ENCODE measurements around the gene SPATA32.

SPATA32 gene

DNA sequence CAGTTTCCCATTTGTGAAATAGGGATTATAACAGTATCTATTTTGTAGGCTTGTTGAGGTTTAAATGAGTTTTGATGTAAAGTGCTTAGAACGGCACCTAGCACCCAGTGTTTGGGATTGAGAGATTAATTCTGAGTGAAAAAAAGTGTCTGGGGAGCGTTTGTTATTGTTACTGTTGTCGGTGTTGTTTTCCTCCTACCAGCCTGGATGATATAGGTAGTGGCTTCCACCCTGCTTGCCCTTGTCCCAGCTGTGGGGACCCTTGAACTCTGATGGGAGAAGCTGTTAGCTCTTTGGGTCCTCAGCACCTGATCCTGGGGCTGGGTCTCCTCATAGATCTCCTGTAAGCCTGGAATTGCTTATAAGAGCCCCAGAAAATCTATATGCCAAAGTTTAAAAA is 35.3 kb downstream of the SPATA32 start:
- Histone ChIP-seq H3K36me3 (replicated peaks; ENCODE audit: insufficient read depth, low read length) (no peaks in the 10 kb centered on the region), H3K27ac (ENCODE audit: low read length) (peak overlapping the region; percentile 99), H3K27me3 (replicated peaks; ENCODE audit: insufficient read depth, low read length) (no peaks in the 10 kb centered on the region), H3K4me3 (ENCODE audit: low read length) (peak overlapping the region; percentile 98), H3K9me2 (replicated peaks; ENCODE audit: insufficient read depth, low read length) (no peaks in the 10 kb centered on the region), H3F3A (ENCODE audit: insufficient read depth, low read length) (peaks cover 62% of the 10 kb centered on the region), H3K4me2 (ENCODE audit: low read depth, low read length) (peak overlapping the region; percentile 90), H2AFZ (ENCODE audit: low read length) (no peak overlapping the region), H4K20me1 (ENCODE audit: insufficient read depth, low read length) (no peaks in the 10 kb centered on the region), H3K9ac (ENCODE audit: low read length) (peak overlapping the region; percentile 98), H3K4me1 (ENCODE audit: low read length) (peaks cover 62% of the 10 kb centered on the region), H3K9me3 (replicated peaks; ENCODE audit: insufficient read depth, low read length) (no peaks in the 10 kb centered on the region), H3K79me2 (ENCODE audit: low read length) (peaks cover 94% of the 10 kb centered on the region)
- DNase-seq: peak; percentile 18
- no peak for TF ChIP-seq EZH2phosphoT487 (IDR thresholded peaks at IDR 0.05; ENCODE audit: low read length)

DNA sequence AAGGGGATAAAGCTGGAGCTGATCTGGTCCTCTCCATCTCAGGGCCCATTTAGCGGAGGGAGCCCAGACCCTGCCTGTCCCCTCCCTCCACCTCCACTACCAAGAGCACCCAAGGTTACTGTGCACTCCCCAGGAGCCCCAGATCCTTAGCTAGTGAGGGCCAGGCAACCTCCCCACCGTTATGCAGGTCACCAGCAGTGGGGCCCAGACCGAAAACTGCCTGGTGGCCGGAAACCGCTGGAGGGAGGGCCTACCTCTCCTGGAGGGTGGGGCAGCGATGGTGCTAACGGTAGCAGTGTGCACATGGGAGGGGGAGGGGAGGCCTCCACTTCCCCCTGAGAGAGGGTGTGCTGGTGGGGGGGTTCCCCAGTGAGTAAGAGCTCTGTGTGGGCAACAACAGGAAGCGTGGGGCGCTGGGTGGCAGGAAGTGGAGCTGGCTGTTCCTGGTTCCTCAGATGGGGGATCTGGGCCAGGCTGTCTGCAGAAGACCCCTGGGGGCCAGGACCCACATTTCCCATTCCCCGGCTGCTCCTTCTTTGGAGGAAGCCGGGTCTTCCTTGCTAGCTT is 35.8 kb downstream of the SPATA32 start:
- H4K20me1 ChIP-seq (ENCODE audit: insufficient read depth, low read length): no peaks in the 10 kb centered on the region
- H2AFZ ChIP-seq (ENCODE audit: low read length): no peak overlapping the region
- H3F3A ChIP-seq (ENCODE audit: insufficient read depth, low read length): peaks cover 64% of the 10 kb centered on the region
- TF ChIP-seq EZH2phosphoT487 (IDR thresholded peaks at IDR 0.05; ENCODE audit: low read length) (no peak), EZH2 (optimal IDR thresholded peaks at IDR 0.05; ENCODE audit: low read depth, low read length) (no peak)
- TF ChIP-seq, protein P1, sequence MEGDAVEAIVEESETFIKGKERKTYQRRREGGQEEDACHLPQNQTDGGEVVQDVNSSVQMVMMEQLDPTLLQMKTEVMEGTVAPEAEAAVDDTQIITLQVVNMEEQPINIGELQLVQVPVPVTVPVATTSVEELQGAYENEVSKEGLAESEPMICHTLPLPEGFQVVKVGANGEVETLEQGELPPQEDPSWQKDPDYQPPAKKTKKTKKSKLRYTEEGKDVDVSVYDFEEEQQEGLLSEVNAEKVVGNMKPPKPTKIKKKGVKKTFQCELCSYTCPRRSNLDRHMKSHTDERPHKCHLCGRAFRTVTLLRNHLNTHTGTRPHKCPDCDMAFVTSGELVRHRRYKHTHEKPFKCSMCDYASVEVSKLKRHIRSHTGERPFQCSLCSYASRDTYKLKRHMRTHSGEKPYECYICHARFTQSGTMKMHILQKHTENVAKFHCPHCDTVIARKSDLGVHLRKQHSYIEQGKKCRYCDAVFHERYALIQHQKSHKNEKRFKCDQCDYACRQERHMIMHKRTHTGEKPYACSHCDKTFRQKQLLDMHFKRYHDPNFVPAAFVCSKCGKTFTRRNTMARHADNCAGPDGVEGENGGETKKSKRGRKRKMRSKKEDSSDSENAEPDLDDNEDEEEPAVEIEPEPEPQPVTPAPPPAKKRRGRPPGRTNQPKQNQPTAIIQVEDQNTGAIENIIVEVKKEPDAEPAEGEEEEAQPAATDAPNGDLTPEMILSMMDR (IDR thresholded peaks at IDR 0.05; ENCODE audit: low read length): no peak
- peak overlapping the region; percentile 90 for H3K4me2 ChIP-seq (ENCODE audit: low read depth, low read length)
- no peaks in the 10 kb centered on the region for H3K9me2 ChIP-seq (replicated peaks; ENCODE audit: insufficient read depth, low read length)
- DNase-seq: peak; percentile 96
- peak overlapping the region; percentile 98 for H3K9ac ChIP-seq (ENCODE audit: low read length)
- H3K36me3 ChIP-seq (replicated peaks; ENCODE audit: insufficient read depth, low read length): no peaks in the 10 kb centered on the region
- H3K4me1 ChIP-seq (ENCODE audit: low read length): peaks cover 63% of the 10 kb centered on the region
- H3K27me3 ChIP-seq (replicated peaks; ENCODE audit: insufficient read depth, low read length): no peaks in the 10 kb centered on the region
- H3K4me3 ChIP-seq (ENCODE audit: low read length): peak overlapping the region; percentile 98
- H3K79me2 ChIP-seq (ENCODE audit: low read length): peaks cover 93% of the 10 kb centered on the region
- H3K9me3 ChIP-seq (replicated peaks; ENCODE audit: insufficient read depth, low read length): no peaks in the 10 kb centered on the region
- H3K27ac ChIP-seq (ENCODE audit: low read length): peak overlapping the region; percentile 99

DNA sequence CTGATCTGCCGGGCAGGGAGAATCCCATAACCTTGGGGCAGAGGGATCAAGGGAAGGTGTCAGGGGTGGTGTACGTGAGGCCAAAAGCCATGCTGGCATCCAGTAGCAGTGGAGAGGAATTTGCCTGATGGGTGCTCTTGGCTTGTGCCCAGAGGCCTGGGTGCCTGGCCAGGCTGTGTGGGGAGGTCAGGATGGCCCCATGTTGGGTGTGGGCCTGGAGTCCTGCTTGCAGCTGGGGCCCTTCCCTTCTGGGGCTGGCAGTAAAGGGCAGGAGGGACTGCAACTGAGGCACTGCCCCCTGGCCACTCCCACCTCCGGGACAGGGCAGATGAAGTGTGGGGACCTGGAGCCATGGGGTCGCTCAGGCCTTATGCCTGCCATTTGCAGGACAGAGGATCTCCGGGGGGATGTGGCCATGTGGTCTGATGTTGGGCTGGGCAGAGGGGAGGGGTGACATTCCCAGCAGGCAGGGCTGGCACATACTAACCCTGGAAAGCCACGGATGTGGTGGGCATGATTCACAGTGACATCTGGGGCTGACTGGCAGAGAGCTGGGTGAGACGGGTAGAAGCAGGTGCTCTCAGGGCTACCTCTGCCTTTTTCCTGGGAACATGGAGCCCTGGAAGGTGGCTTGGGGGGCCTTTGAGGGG is 36.7 kb downstream of the SPATA32 start:
- Histone ChIP-seq H3K4me3 (ENCODE audit: low read length) (peak overlapping the region; percentile 98), H4K20me1 (ENCODE audit: insufficient read depth, low read length) (no peaks in the 10 kb centered on the region), H2AFZ (ENCODE audit: low read length) (no peak overlapping the region), H3K36me3 (replicated peaks; ENCODE audit: insufficient read depth, low read length) (no peaks in the 10 kb centered on the region), H3K9me2 (replicated peaks; ENCODE audit: insufficient read depth, low read length) (no peaks in the 10 kb centered on the region), H3K27ac (ENCODE audit: low read length) (peak overlapping the region; percentile 99), H3K4me1 (ENCODE audit: low read length) (peaks cover 66% of the 10 kb centered on the region), H3F3A (ENCODE audit: insufficient read depth, low read length) (peaks cover 71% of the 10 kb centered on the region), H3K9ac (ENCODE audit: low read length) (peak overlapping the region; percentile 98), H3K4me2 (ENCODE audit: low read depth, low read length) (peak overlapping the region; percentile 90), H3K79me2 (ENCODE audit: low read length) (peaks cover 93% of the 10 kb centered on the region), H3K27me3 (replicated peaks; ENCODE audit: insufficient read depth, low read length) (no peaks in the 10 kb centered on the region), H3K9me3 (replicated peaks; ENCODE audit: insufficient read depth, low read length) (no peaks in the 10 kb centered on the region)
- DNase-seq: peak; percentile 33
- no peak for TF ChIP-seq EZH2 (optimal IDR thresholded peaks at IDR 0.05; ENCODE audit: low read depth, low read length)
- TF ChIP-seq, protein P1 (IDR thresholded peaks at IDR 0.05; ENCODE audit: low read length): no peak
- no peak for TF ChIP-seq EZH2phosphoT487 (IDR thresholded peaks at IDR 0.05; ENCODE audit: low read length)

DNA sequence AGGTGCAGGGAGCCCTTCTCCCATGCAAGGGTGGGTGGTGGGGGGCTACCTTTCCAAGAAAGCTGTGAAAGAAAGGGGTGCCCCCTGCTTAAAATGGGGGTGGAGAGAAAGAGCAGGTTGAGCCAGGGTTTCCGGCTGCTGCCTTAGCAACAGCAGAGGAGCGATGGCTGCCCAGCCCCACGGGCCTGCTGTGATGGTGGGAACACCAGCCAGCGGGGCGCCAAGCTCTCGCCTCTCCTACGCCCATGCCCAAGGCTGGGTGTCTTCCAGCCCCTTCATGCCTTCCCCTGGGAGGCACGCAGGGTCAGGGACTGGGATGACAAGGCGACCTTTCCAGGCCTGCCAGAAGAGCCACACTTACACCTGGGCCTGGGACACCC is 37.2 kb downstream of the SPATA32 start:
- TF ChIP-seq EZH2 (optimal IDR thresholded peaks at IDR 0.05; ENCODE audit: low read depth, low read length) (no peak), EZH2phosphoT487 (IDR thresholded peaks at IDR 0.05; ENCODE audit: low read length) (no peak)
- TF ChIP-seq, protein P1 (IDR thresholded peaks at IDR 0.05; ENCODE audit: low read length): no peak
- Histone ChIP-seq H3K79me2 (ENCODE audit: low read length) (peaks cover 91% of the 10 kb centered on the region), H3K27ac (ENCODE audit: low read length) (peak overlapping the region; percentile 99), H3K27me3 (replicated peaks; ENCODE audit: insufficient read depth, low read length) (no peaks in the 10 kb centered on the region), H3K4me3 (ENCODE audit: low read length) (peak overlapping the region; percentile 98), H3K4me2 (ENCODE audit: low read depth, low read length) (peak overlapping the region; percentile 90), H3K9me3 (replicated peaks; ENCODE audit: insufficient read depth, low read length) (no peaks in the 10 kb centered on the region), H3K36me3 (replicated peaks; ENCODE audit: insufficient read depth, low read length) (no peaks in the 10 kb centered on the region), H3K9me2 (replicated peaks; ENCODE audit: insufficient read depth, low read length) (no peaks in the 10 kb centered on the region), H3K4me1 (ENCODE audit: low read length) (peaks cover 61% of the 10 kb centered on the region), H4K20me1 (ENCODE audit: insufficient read depth, low read length) (no peaks in the 10 kb centered on the region), H3K9ac (ENCODE audit: low read length) (peak overlapping the region; percentile 98), H2AFZ (ENCODE audit: low read length) (no peak overlapping the region), H3F3A (ENCODE audit: insufficient read depth, low read length) (peaks cover 77% of the 10 kb centered on the region)
- peak; percentile 21 for DNase-seq
